ENCODE results near the gene RPTN.
A peak's percentile ranks its signal among the peaks of the same experiment; 100 is the strongest.

The RPTN gene

DNA sequence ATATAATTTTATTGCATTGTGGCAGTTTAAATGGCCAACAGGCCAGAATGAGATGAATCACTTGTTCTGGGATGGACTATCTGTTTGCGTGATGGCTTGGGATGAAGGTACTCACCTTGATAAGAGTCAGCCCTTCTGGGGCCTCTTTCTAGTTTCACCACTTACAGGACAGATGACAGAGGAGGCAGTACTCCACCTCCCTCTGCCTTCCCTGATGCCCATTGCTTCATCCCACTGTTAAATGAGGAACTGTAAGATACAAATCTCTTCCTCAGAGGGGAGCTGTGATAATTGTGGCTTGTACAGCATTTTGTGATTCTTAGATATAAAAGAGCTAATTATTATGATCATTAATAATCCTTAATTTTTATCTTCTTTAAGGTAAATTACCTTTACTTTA, 40.1 kb downstream of the RPTN start:
- no peak overlapping the region for H3K4me3 ChIP-seq (ENCODE audit: low read depth, low read length)
- no peak for DNase-seq (ENCODE audit: low read depth)

DNA sequence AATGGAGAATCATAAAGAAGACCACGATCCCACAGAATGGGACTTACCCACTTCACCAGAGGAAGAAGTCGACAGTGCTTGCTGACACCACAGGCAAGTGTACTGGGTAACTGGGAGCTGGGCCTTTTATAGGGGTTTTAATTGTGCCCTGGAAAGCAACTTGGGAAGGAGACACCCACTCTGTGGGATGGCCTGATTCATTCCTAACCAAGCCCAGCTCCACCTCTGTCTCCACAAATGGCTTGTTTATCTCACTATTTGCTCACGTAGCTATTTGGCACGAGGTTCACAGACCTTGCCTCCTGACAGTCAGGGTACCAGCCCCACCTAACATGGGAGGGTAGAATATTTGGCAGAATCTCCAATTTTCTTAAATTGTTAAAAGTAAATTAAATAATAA, 43.7 kb downstream of the RPTN start, which contains the start of gene TCHH:
TCHH (minus strand) TSS at position 101 of the 400 bp plus-strand sequence. CDS start 1,364 bp downstream, outside the sequence.
- DNase-seq (ENCODE audit: low read depth), result no peak
- no peak within 1 kb of the TSS for H3K4me3 ChIP-seq (ENCODE audit: low read depth, low read length)

DNA sequence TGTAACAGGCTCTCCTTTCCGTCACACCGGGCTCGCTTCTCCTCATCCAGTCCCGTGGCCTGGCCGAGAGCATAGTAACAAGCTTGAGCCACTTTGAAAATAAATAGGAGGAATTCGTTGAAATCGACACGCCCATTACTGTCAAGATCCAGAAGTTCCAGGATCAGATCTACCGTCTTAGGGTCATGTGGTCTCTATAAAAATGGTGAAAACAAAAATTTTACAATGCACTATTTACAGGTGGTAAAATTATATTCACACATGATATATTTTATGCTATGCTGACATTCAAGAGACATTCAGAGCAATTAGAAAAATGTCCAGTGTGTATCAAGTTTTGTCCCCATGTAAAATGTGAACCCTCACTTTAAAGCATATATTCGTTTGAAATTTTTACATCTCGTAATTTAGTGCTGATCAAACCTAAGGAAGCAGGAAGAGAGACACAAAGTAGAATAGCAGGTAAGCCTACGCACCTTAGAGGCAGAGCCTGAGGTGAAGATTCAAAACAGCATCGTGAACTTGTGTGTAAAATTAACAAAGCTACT, 46.1 kb downstream of the RPTN start:
- no peak for DNase-seq (ENCODE audit: low read depth)
- peak overlapping the region; percentile 40 for H3K4me3 ChIP-seq (ENCODE audit: low read depth, low read length)

DNA sequence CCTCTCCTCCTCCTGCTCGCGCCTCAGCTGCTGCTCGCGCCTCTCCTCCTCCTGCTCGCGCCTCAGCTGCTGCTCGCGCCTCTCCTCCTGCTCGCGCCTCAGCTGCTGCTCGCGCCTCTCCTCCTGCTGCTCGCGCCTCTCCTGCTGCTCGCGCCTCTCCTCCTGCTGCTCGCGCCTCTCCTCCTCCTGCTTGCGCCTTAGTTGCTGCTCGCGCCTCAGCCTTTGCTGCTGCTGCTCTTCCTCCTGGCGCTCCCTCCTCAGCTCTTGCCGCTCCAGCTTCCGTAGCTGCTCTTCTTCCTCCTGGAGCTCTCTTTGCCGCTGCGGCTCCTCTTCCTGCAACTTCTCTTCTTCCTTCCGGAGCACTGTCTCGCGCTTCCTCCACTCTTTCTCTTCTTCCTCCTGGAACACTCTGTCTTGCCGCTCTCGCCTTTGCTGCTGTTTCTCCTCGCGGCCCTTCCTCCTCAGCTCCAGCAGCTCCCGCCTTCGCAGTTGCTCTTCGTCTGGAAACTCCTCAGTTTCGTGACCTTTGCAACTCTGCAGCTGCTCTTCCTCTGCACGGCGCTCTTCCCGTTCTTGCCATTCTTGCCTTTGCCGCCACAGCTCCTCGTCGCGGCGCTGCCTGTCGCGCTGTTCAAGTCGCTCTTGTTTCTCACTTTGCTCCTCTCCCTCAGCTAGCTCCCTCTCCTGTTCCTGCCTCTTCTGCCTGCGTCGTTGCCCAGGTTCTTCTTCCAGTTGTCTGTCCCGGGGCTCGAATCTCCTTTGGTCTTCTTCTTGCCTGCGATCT, 46.7 kb downstream of the RPTN start:
- no peak for DNase-seq (ENCODE audit: low read depth)
- H3K4me3 ChIP-seq (ENCODE audit: low read depth, low read length), result peak overlapping the region; percentile 40

DNA sequence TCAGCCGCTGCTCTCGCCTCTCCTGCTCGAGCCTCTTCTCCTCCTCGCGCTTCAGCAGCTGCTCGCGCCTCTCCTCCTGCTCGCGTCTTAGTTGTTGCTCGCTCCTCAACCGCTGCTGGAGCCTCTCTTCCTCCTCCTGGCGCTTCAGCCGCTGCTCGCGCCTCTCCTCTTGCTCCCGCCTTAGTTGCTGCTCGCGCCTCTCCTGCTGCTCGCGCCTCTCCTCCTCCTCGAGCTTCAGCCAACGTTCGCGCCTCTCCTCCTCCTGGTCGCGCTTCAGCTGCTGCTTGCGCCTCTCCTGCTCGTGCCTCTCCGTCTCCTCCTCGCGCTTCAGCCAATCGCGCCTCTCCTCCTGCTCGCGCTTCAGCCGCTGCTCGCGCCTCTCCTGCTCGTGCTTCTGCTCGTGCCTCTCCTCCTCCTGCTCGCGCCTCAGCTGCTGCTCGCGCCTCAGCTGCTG, 47.5 kb downstream of the RPTN start:
- DNase-seq (ENCODE audit: low read depth), result peak; percentile 19
- peak overlapping the region; percentile 52 for H3K4me3 ChIP-seq (ENCODE audit: low read depth, low read length)

DNA sequence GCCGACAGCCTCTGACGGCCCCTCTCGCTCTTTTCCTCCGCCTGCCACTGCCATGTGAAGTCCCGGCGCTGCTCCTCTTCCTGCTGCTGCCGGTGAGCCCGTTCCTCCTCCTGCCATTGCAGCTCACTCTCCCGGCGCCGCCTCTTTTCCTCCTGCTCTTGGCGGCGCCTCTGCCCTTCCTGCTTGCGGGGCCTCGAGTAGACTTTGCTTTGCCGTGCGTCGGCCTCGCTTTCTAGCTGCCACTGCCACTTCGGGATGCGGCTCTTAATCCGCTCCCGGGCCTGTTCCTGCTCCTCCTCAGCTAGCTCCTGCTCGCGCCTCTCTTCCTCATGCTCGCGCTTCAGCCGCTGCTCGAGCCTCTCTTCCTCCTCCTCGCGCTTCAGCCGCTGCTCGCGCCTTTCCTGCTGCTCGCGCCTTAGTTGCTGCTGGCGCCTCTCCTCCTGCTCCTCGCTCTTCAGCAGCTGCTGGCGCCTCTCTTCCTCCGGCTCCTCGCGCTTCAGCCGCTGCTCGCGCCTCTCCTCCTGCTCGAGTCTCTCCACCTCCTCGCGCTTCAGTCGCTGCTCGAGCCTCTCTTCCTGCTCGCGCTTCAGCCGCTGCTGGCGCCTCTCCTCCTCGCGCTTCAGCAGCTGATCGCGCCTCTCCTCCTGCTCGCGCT, 48.0 kb downstream of the RPTN start:
- H3K4me3 ChIP-seq (ENCODE audit: low read depth, low read length), result peak overlapping the region; percentile 52
- DNase-seq (ENCODE audit: low read depth), result peak; percentile 13

DNA sequence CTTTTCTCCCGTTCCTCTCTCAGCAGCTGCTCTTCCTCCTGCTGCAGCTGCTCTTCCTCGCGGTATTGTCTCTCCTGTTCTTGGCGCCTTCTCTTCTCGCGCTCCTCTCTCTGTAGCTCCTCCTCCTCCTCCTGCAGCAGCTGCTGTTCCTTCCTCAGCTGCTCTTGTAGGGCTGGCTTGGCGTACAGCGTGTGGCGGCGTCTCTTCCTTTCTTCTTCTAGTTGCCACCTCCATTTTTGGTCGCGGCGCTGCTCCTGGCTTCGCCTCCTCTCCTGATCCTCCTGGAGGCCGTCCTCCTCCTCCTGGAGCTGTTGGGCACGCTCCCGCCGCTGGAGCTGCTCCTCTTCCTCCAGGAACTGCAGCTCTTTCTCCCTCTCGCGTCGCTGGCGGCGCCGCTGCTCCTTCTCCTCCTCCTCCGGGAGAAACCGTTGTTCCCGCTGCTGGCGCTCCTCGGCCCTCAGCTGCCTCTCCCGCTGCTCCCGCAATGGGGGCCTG, 48.6 kb downstream of the RPTN start:
- peak; percentile 17 for DNase-seq (ENCODE audit: low read depth)
- H3K4me3 ChIP-seq (ENCODE audit: low read depth, low read length), result peak overlapping the region; percentile 52

DNA sequence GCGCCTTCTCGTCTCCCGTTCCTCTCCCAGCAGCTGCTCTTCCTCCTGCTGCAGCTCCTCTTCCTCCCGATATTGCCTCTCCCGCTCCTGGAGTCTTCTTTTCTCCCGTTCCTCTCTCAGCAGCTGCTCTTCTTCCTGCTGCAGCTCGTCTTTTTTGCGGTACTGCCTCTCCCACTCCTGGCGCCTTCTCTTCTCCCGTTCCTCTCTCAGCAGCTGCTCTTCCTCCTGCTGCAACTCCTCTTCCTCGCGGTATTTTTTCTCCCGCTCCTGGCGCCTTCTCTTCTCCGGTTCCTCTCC, 49.1 kb downstream of the RPTN start:
- DNase-seq (ENCODE audit: low read depth), result no peak
- H3K4me3 ChIP-seq (ENCODE audit: low read depth, low read length), result peak overlapping the region; percentile 52

DNA sequence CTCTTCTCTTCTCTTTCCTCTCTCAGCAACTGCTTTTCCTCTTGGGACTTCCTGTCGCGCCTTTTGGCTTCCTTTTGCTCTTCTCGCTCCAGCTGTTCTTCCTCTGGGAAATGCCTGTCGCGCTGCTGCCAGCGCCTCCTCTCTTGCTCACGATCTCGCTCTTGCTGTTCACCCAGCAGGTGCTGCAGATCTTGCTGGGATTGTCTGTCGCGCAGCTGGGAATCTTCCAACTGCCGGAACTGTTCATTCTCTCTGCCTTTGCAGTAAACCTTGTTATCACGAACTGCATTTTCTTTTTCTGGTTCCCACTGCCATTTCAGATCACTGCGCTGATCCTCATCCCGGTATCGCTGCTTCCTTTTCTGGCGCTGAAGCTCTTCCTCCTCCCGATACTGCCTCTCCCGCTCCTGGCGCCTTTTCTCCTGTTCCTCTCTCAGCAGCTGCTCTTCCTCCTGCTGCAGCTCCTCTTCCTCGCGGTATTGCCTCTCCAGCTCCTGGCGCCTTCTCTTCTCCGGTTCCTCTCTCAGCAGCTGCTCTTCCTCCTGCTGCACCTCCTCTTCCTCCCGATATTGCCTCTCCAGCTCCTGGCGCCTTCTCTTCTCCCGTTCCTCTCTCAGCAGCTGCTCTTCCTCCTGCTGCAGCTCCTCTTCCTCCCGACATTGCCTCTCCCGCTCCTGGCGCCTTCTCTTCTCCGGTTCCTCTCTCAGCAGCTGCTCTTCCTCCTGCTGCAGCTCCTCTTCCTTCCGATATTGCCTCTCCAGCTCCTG, 49.6 kb downstream of the RPTN start:
- H3K4me3 ChIP-seq (ENCODE audit: low read depth, low read length), result peak overlapping the region; percentile 52
- DNase-seq (ENCODE audit: low read depth), result no peak

DNA sequence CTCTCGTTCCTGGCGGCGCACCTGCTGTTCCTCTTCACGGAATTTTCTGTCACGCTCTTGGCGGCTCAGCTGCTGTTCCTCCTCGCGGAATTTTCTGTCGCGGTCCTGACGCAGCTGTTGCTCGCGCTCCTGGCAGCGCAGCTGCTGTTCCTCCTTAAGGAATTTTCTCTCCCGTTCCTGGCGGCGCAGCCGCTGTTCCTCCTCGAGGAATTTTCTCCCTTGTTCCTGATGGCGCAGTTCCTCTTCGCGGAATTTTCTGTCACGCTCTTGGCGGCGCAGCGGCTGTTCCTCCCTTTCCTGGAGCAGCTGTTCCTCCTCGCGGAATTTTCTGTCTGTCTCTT, 50.2 kb downstream of the RPTN start:
- no peak for DNase-seq (ENCODE audit: low read depth)
- no peak overlapping the region for H3K4me3 ChIP-seq (ENCODE audit: low read depth, low read length)

DNA sequence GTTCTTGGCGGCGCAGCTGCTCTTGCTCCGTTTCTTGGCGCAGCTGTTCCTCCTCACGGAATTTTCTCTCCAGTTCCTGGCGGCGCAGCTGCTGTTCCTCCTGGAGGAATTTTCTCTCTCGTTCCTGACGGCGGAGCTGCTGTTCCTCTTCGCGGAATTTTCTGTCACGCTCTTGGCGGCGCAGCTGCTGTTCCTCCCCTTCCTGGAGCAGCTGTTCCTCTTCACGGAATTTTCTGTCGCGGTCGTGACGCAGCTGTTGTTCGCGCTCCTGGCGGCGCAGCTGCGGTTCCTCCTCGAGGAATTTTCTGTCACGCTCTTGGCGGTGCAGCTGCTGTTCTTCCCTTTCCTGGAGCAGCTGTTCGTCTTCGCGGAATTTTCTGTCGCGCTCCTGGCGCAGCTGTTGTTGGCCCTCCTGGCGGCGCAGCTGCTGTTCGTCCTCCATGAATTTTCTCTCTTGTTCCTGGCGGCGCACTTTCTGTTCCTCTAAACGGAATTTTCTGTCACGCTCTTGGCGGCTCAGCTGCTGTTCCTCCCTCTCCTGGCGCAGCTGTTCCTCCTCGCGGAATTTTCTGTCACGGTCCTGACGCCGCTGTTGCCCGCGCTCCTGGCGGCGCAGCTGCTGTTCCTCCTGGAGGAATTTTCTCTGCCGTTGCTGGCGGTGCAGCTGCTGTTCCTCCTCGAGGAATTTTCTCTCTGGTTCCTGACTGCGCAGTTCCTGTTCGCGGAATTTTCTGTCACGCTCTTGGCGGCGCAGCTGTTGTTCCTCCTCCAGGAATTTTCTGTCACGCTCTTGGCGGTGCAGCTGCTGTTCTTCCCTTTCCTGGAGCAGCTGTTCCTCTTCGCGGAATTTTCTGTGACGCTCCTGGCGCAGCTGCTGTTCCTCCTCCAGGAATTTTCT, 50.8 kb downstream of the RPTN start:
- H3K4me3 ChIP-seq (ENCODE audit: low read depth, low read length), result peak overlapping the region; percentile 20
- no peak for DNase-seq (ENCODE audit: low read depth)

DNA sequence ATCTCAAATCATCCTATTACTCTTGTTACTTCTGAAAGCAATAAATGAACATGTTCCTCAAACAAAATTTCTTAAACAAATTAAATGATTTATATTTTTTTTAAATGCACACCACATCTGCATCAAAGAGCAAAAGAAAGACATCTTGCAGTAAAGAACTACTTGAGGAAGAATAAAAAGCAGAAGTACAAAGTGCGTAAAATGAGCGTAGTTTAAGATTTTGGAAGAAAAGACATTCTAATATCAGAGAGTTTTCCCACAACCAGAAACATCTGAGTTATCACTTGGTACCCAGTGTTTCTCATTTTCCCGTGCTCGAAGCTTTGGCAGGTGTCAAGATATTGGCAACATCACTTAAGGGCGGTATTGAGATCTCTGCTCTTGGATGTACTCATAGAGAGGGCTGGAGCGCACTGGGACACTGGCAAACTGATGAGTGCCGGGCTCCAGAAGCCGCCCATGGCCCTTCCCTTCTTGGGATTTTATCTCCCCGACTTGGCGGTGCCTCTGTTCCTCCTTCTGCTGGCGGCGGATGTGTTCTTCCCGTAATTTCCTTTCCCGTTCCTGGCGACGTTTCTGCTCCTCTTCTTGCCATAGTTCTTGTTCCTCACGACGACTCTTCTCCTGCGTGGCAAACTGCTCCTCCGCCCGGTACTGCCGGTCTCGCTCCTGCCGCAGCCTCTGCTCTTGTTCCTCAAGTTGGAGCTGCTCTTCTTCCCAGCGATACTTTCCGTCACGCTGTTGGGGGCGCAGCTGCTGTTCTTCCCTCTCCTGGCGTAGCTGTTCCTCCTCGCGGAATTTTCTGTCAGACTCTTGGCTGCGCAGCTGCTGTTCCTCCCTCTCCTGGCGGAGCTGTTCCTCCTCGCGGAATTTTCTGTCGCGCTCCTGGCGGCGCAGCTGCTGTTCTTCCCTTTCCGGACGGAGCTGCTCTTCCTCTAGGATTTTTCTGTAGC, 51.7 kb downstream of the RPTN start:
- no peak overlapping the region for H3K4me3 ChIP-seq (ENCODE audit: low read depth, low read length)

DNA sequence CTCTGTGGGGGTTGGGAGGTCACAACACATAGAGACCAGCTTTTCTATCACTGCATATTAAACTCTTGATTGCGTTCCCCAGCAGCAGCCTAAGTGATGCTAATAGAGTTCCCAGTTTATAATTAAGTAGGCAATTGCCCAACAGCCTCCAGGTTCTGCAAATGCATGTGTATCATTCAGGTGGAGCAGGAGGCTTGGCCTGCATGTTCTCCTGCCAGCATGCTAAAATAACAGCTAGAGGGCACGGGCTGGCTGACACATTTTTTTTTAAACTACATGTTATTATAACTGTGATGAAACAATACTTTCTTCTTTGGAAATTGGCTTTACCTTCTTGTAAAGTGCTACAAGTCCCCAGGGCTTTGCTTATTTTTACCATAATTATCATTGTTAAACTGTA, 54.2 kb downstream of the RPTN start:
- DNase-seq (ENCODE audit: low read depth), result no peak
- H3K4me3 ChIP-seq (ENCODE audit: low read depth, low read length), result no peak overlapping the region

More for the DNA sequence above, 51.7 kb downstream of the RPTN start:
- no peak for DNase-seq (ENCODE audit: low read depth)

Measured in skeletal muscle cell (primary cell).